NCI-H345 (cell line): ENCODE results near the gene IKBIP.
A peak's percentile ranks its signal among the peaks of the same experiment; 100 is the strongest.
"Not testable (repeated sequence)": the region's sequence is repeated elsewhere in the genome, so short reads cannot be mapped to it uniquely, and the experiment has no call there.

ENCODE experiments used
- DNase-seq: peaks from one replicate; lab custom pipeline; 2025; lab: John Stamatoyannopoulos, UW

The IKBIP gene

GRCh38 chr12:98637068-98637467, 7.5 kb downstream of the IKBIP start:
- no peak for DNase-seq

- DNase-seq, result peak; percentile 72
Measured at GRCh38 chr12:98635657-98636323, 8.8 kb downstream of the IKBIP start.

GRCh38 chr12:98618952-98619351, 25.6 kb downstream of the IKBIP start:
- DNase-seq, result no peak

GRCh38 chr12:98612696-98613334, 31.8 kb downstream of the IKBIP start:
- no peak for DNase-seq

GRCh38 chr12:98610596-98610995, 34.0 kb downstream of the IKBIP start:
- no peak for DNase-seq

GRCh38 chr12:98606359-98606988, 38.1 kb downstream of the IKBIP start:
- no peak for DNase-seq

- no peak for DNase-seq
Measured at GRCh38 chr12:98601924-98602323, 42.7 kb downstream of the IKBIP start.

- DNase-seq, result not testable (repeated sequence)
Measured at GRCh38 chr12:98597313-98597712, 47.3 kb downstream of the IKBIP start.

- no peak for DNase-seq
Measured at GRCh38 chr12:98595243-98595988, 49.2 kb downstream of the IKBIP start.

- DNase-seq, result no peak
Measured at GRCh38 chr12:98594050-98594835, 50.3 kb downstream of the IKBIP start.

- peak; percentile 99 for DNase-seq
Measured at GRCh38 chr12:98593351-98594049, 51.1 kb downstream of the IKBIP start, which contains the start of gene SLC25A3. Gene SLC25A3 (plus strand): TSS chr12:98593686. CDS start chr12:98593979, 293 bp downstream.

GRCh38 chr12:98592825-98593322, 51.7 kb downstream of the IKBIP start:
- DNase-seq, result no peak

GRCh38 chr12:98591209-98591608, 53.4 kb downstream of the IKBIP start:
- DNase-seq, result no peak

GRCh38 chr12:98587084-98587483, 57.5 kb downstream of the IKBIP start:
- peak; percentile 80 for DNase-seq

- DNase-seq, result no peak
Measured at GRCh38 chr12:98582093-98582492, 62.5 kb downstream of the IKBIP start.

GRCh38 chr12:98581101-98581500, 63.5 kb downstream of the IKBIP start:
- no peak for DNase-seq

GRCh38 chr12:98580695-98581094, 63.9 kb downstream of the IKBIP start:
- no peak for DNase-seq

- no peak for DNase-seq
Measured at GRCh38 chr12:98579835-98580234, 64.8 kb downstream of the IKBIP start.

- no peak for DNase-seq
Measured at GRCh38 chr12:98579347-98579746, 65.2 kb downstream of the IKBIP start.

GRCh38 chr12:98578821-98579220, 65.8 kb downstream of the IKBIP start:
- no peak for DNase-seq

GRCh38 chr12:98578392-98578791, 66.2 kb downstream of the IKBIP start:
- DNase-seq, result no peak
